Sigmoid colon (tissue), 7 donors: ENCODE results near the gene MYOF. TPM values are rescaled to one million over a fixed set of nuclear protein-coding genes. Genes with fewer than 3 reads are reported as not detected.

Experiments used
- DNase-seq: peaks from one replicate; pipeline ENCODE4 v3.0.0-alpha.2; 2019
- H3K27ac ChIP-seq, 4 donors: fragments of 200-600 bp; sonication (generic); one replicate each; pipeline ENCODE4 v1.5.1; 2016 to 2019; ENCODE audit warnings: mild to moderate bottlenecking in 1 of 4
- H3K27me3 ChIP-seq, 3 donors: fragments of 200-600 bp; sonication (generic); one replicate each; pipeline ENCODE4 v1.5.1; 2019; ENCODE audit warnings: mild to moderate bottlenecking in 1 of 3
- H3K36me3 ChIP-seq, 4 donors: fragments of 200-600 bp; sonication (generic); one replicate each; pipeline ENCODE4 v1.5.1; 2016 to 2019
- H3K4me1 ChIP-seq, 4 donors: fragments of 200-600 bp; sonication (generic); one replicate each; pipeline ENCODE4 v1.5.1; 2017 to 2019
- H3K4me3 ChIP-seq, 4 donors: fragments of 200-600 bp; sonication (generic); one replicate each; pipeline ENCODE4 v1.5.1; 2017 to 2019; ENCODE audit warnings: mild to moderate bottlenecking in 2 of 4, moderate library complexity in 1 of 4
- H3K9me3 ChIP-seq, 4 donors: fragments of 200-600 bp in 3 of 4; sonication (generic) in 3 of 4; one replicate each; pipeline versions ENCODE4 v1.5.1 to v1.6.1; 2013 to 2019
- CTCF ChIP-seq, 4 experiments: fragments of 450-650 bp in 3 of 4; fragments of 200-600 bp in 1 of 4; IDR thresholded peaks; one replicate each; pipeline ENCODE4 v1.5.1; 2016 to 2019; ENCODE audit warnings: antibody characterized with exemption in 4 of 4, mild to moderate bottlenecking in 3 of 4, moderate library complexity in 2 of 4
- EP300 ChIP-seq, 4 donors: sonication (generic); formaldehyde crosslinking; IDR thresholded peaks; one replicate each; pipeline ENCODE4 v1.6.1; 2017; ENCODE audit warnings: antibody characterized with exemption in 4 of 4
- POLR2A ChIP-seq, 2 donors: fragments of 450-650 bp; IDR thresholded peaks; one replicate each; pipeline ENCODE4 v1.6.1; 2016; ENCODE audit warnings: antibody characterized with exemption in 2 of 2, mild to moderate bottlenecking in 2 of 2, moderate library complexity in 2 of 2
- POLR2AphosphoS5 ChIP-seq, 4 donors: sonication (generic); formaldehyde crosslinking; IDR thresholded peaks; one replicate each; pipeline ENCODE4 v1.6.1; 2017; ENCODE audit warnings: antibody characterized with exemption in 4 of 4
- WGBS, 2 donors: extraction: QIAGEN DNeasy Blood & Tissue Kit; methylation state at CpG; one replicate each; pipeline ENCODE4 v1.1.7; 2013; 5-methylcytosine and 5-hydroxymethylcytosine counted together
- intact Hi-C: fragments of 100-400 bp; cut with DNase I; formaldehyde crosslinking; loops from one replicate; pipeline ENCODE4 v1.15.1; 2023
- polyA plus RNA-seq, 3 donors: library from polyadenylated mRNA; stranded (reverse); fragments of 200-250 nt; gene quantifications; one replicate each; pipeline ENCODE4 v1.2.3, GENCODE V29; 2013
- total RNA-seq, 4 donors: library from RNA; depleted of rRNA; stranded (reverse); fragments of >200 nt; gene quantifications; one replicate each; pipeline ENCODE4 v1.1.0, GENCODE V29; 2016
- donor health status: healthy with polysubstance abuse.
- donor health status: Bipolar disorder and iron deficiency.
- donor health status: healthy.

Gene MYOF
- total and polyA plus RNA-seq, 7 donors, result 12.6 to 83.4 (median 36.3) TPM

- DNase-seq, result no peak
- intact Hi-C loops, result no loop called here
- 85 to 86% methylated on average over 4 of the region's 4 CpGs for WGBS, 2 donors
- Histone ChIP-seq H3K27me3 (no peaks in the 10 kb centered on the region), H3K4me3 (no peak overlapping the region), H3K9me3 (no peaks in the 10 kb centered on the region), H3K36me3 (no peaks in the 10 kb centered on the region), H3K27ac (no peak overlapping the region), H3K4me1 (peaks cover 0 to 6% (median 0%) of the 10 kb centered on the region in 4 donors)
- no peak for TF ChIP-seq POLR2A (IDR thresholded peaks at IDR 0.05)
- TF ChIP-seq EP300 (IDR thresholded peaks at IDR 0.05), result no peak
- TF ChIP-seq CTCF (IDR thresholded peaks at IDR 0.05), result no peak
- no peak for TF ChIP-seq POLR2AphosphoS5 (IDR thresholded peaks at IDR 0.05)
Observed at GRCh38 chr10:93296151-93296550, 186.0 kb downstream of the MYOF start.

GRCh38 chr10:93293999-93294398 lies 188.1 kb downstream of the MYOF start:
- DNase-seq, result no peak
- Histone ChIP-seq H3K9me3 (no peaks in the 10 kb centered on the region), H3K27me3 (no peaks in the 10 kb centered on the region), H3K4me3 (no peak overlapping the region), H3K36me3 (no peaks in the 10 kb centered on the region), H3K4me1 (peaks cover 0 to 3% (median 0%) of the 10 kb centered on the region in 4 donors), H3K27ac (no peak overlapping the region)
- TF ChIP-seq CTCF (IDR thresholded peaks at IDR 0.05) (no peak), POLR2AphosphoS5 (IDR thresholded peaks at IDR 0.05) (no peak), EP300 (IDR thresholded peaks at IDR 0.05) (no peak), POLR2A (IDR thresholded peaks at IDR 0.05) (no peak)
- WGBS, 2 donors, result 54 to 64% methylated on average over 2 of the region's 2 CpGs
- intact Hi-C loops, result no loop called here

GRCh38 chr10:93290661-93291354 lies 191.3 kb downstream of the MYOF start:
- H3K4me1 ChIP-seq, result peaks cover 0 to 5% (median 0%) of the 10 kb centered on the region in 4 donors
- no peaks in the 10 kb centered on the region for H3K27me3 ChIP-seq
- H3K4me3 ChIP-seq, result no peak overlapping the region
- no peaks in the 10 kb centered on the region for H3K36me3 ChIP-seq
- no peak for TF ChIP-seq POLR2AphosphoS5 (IDR thresholded peaks at IDR 0.05)
- TF ChIP-seq CTCF (IDR thresholded peaks at IDR 0.05), result no peak
- no peak for TF ChIP-seq POLR2A (IDR thresholded peaks at IDR 0.05)
- TF ChIP-seq EP300 (IDR thresholded peaks at IDR 0.05), result no peak
- intact Hi-C loops, result no loop called here
- H3K27ac ChIP-seq, result no peak overlapping the region
- H3K9me3 ChIP-seq, result no peaks in the 10 kb centered on the region
- 66 to 90% methylated on average over 5 of the region's 5 CpGs for WGBS, 2 donors
- no peak for DNase-seq

GRCh38 chr10:93288679-93289634 lies 193.2 kb downstream of the MYOF start:
- Histone ChIP-seq H3K27ac (no peak overlapping the region), H3K27me3 (no peaks in the 10 kb centered on the region), H3K9me3 (no peaks in the 10 kb centered on the region), H3K4me3 (no peak overlapping the region), H3K36me3 (no peaks in the 10 kb centered on the region), H3K4me1 (peaks cover 0 to 5% (median 0%) of the 10 kb centered on the region in 4 donors)
- intact Hi-C loops, result loop anchor here (10.0 kb wide), 1 partner anchor 204 kb away; no protein-coding TSS in a partner anchor
- DNase-seq, result peak; percentile 74
- TF ChIP-seq EP300 (IDR thresholded peaks at IDR 0.05) (no peak), CTCF (IDR thresholded peaks at IDR 0.05) (peak; percentile 16 to 74 (median 64))
- WGBS, 2 donors, result 51 to 58% methylated on average over 20 of the region's 20 CpGs
